HCT116 (cell line): ENCODE measurements around the gene PHF3.

Experiments
- EZH2phosphoT487 ChIP-seq: fragments of 200-600 bp; IDR thresholded peaks from 2 replicates; pipeline ENCODE4 v1.6.1; 2018; ENCODE audit warnings: antibody characterized with exemption, borderline replicate concordance
- POLR2A ChIP-seq: IDR thresholded peaks from 2 replicates; pipeline ENCODE4 v1.7.0; 2011; ENCODE audit warnings: borderline replicate concordance; ENCODE audit not compliant: insufficient read depth, insufficient read length; ENCODE audit errors: extremely low read depth

DNA sequence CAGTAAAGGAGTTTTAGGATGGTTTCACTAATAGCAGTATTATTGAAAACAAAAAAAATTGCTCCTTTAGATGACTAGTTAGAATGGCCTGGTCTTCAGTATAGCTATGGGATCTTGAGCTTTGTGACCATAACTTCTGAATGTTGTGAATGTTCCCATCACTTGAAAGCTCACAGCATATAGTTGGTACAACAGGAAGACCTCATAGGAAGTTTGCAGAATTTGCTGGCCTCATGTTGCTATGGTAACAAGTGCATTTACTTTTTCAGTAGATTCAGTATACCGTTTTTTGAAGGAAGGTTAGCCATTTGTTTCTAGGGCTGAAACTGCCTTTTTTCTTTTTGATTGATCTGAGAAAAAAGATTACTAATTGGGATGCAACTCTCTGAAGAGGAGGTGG lies 8.3 kb downstream of the PHF3 start:
- no peak for TF ChIP-seq EZH2phosphoT487
- TF ChIP-seq POLR2A = no peak
